Skin epidermis (tissue), 12 donors: ENCODE data around the gene MAST2.
A peak's percentile ranks its signal among the peaks of the same experiment; 100 is the strongest.
"Not testable (repeated sequence)": the region's sequence is repeated elsewhere in the genome, so short reads cannot be mapped to it uniquely, and the experiment has no call there.

Experiments used
- H3K27ac ChIP-seq, 21 experiments: fragments of 200-600 bp; sonication (generic) in 11 of 21; one replicate each; pipeline ENCODE4 v1.5.0; 2020; ENCODE audit warnings: mild to moderate bottlenecking in 3 of 21, inconsistent platforms in 2 of 21, moderate library complexity in 2 of 21
- H3K4me3 ChIP-seq, 7 experiments: fragments of 200-600 bp; sonication (generic) in 2 of 7; one replicate each; pipeline ENCODE4 v1.5.0; 2020; ENCODE audit warnings: inconsistent platforms in 2 of 7, mild to moderate bottlenecking in 2 of 7, moderate library complexity in 1 of 7

The MAST2 gene

DNA sequence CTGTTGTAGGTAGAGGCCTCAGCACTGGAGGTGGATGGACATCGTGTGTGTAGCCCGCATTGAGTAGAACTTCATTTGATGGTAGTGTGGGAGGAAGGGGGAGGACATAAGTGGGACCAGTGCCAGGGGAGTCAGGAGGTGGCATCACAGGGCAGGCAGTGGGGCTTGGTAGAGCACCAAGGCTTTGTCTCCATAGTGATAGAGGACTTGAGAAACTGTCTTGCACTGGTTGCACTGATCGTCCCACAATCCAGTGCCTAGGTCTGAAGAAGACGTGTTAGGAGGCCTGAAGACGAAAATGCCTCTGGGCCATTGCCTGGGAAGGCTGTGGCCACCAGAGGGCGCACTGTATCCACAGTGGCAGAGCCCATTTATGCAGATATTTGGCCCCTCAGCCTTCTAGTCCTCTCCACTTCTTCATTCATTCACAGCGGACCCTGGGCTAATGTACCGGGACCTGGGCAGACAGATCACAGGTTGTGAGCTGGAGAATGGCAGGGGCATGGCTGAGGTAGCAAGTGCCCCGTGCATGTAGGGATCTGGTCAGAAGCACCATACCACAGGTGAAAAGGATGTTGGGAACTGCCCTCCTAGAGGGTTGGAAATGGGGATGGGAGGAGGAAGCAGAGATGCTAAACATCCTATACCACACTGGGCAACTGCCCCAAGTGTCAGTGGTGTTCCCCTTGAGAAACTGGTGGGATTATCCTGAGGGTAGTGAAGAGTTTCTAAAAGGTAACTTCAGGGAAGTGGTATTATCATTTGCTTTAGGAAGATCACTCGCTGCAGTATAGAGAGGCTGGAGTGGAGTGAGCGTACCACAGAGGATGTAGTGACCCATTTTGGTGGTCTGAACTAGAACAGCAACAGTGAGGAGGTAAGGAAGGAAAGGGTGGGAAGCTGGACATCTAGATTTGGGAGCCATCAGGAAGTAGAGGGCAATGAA, 233.8 kb downstream of the MAST2 start:
- no peak overlapping the region for H3K27ac ChIP-seq
- H3K4me3 ChIP-seq = no peak overlapping the region

DNA sequence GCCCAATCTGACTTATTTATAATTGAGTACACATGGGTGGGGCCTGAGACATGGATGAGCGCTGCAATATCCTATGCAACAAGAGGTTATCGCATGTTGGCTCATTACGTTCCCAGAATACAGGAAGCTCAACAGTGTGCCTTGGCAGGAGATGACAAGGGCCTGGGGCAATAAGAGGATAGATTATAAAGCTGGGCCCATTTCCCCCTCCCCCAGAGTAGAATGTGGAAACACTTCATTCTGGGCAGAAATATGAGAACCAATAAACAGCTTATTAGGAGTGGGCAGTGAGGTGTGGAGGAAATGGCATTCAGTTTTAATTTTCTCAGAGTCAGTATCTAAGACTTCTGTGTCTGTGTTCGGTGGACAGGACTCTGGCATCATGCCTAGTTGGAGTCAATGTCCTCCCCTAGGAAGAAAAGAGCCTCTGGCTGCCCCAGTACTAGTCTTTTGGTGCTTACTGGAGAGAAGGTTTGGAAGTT, 236.2 kb downstream of the MAST2 start:
- no peak overlapping the region for H3K4me3 ChIP-seq
- no peak overlapping the region for H3K27ac ChIP-seq

DNA sequence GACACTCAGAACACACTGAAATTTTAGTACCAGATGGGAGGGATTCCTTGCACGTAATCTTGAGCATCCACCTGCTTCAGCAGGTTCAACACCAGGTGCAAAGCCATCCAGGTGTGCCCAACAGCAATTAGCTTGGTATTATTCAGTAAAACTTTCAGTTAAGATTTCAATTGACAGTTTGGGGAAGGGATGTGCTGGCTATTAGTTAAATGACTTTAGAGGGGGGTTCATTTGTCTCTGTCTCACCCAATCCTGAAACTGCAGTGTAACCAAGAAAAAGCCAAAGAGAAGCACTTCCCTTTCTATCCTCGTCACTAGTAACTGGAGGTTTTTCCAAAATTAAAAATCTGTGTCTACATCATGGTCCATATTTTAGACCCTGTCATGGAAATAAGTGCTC, 238.1 kb downstream of the MAST2 start:
- H3K27ac ChIP-seq = no peak overlapping the region
- H3K4me3 ChIP-seq = no peak overlapping the region

GRCh38 chr1:46041974-46042373, 238.6 kb downstream of the MAST2 start:
- Histone ChIP-seq H3K4me3 (no peak overlapping the region), H3K27ac (no peak overlapping the region)

DNA sequence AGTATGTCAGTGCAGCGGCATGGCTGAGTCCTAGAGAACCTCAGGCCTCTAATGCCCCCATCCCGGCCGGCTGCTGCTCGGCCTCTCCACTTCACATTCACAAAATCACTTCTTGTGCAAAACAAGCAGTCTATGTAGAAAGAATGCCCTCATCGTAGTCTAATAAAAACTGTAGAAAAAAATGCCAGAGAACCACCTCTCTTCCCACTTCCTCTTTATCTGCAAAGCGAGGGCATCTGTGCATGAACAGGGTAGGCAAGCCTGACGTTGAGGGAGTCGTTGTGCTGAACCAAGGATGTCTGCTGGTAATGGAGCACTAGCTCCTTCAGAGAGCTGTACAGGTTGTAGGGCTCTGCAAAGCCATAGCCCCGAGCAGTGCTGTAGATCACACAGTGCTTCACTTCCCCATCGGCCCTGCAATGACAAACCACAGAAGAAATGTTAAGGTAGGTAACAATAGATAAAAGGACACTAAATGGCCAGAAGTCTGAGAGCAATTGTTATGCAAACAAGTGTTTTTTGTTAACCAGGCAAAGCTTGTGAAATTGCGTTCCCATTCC, 240.1 kb downstream of the MAST2 start:
- H3K4me3 ChIP-seq = no peak overlapping the region
- H3K27ac ChIP-seq = no peak overlapping the region

- H3K4me3 ChIP-seq = no peak overlapping the region
- no peak overlapping the region for H3K27ac ChIP-seq
These were observed 240.7 kb downstream of the MAST2 start for GRCh38 chr1:46044116-46044515.

DNA sequence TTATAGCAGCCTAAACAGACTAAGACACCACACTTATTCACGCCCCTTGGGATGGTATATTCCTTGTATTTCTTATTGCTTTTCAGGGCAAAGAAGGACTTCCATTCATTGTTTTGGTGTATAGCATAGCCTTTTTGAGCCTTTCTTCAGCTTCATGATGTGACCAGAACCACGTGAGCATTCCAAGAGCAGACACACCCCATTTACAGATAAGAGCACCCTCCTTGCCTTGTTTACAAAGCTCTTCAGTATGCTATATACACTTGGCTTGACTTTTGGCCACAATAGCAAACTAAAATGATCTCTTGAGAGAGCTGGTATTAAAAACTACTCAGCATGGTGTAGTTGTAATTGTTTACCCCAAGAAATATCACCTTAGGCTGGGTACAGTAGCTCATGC, 250.3 kb downstream of the MAST2 start:
- Histone ChIP-seq H3K27ac (no peak overlapping the region), H3K4me3 (no peak overlapping the region)

- Histone ChIP-seq H3K27ac (no peak overlapping the region), H3K4me3 (no peak overlapping the region)
These were observed 252.9 kb downstream of the MAST2 start for GRCh38 chr1:46056325-46056724.

DNA sequence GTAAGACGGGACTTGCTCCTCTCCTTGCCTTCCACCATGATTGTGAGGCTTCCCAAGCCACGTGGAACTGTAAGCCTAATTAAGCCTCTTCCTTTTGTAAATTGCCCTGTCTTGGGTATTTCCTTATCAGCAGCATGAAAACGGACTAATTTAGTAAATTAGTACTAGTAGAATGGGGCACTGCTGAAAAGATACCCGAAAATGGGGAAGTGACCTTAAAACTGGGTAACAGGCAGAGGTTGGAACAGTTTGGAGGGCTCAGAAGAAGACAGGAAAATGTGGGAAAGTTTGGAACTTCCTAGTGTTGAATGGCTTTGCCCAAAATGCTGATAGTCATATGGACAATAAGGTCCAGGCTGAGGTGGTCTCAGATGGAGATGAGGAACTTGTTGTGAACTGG, 253.8 kb downstream of the MAST2 start:
- H3K4me3 ChIP-seq, H3K27ac ChIP-seq: not testable (repeated sequence)

- no peak overlapping the region for H3K27ac ChIP-seq
These were observed 254.4 kb downstream of the MAST2 start for GRCh38 chr1:46057781-46058180.

GRCh38 chr1:46058936-46059335, 255.5 kb downstream of the MAST2 start:
- no peak overlapping the region for H3K4me3 ChIP-seq
- no peak overlapping the region for H3K27ac ChIP-seq

More at GRCh38 chr1:46057781-46058180, 254.4 kb downstream of the MAST2 start:
- no peak overlapping the region for H3K4me3 ChIP-seq

- H3K27ac ChIP-seq = no peak overlapping the region
- H3K4me3 ChIP-seq = no peak overlapping the region
These were observed 257.7 kb downstream of the MAST2 start for GRCh38 chr1:46061146-46061545.

DNA sequence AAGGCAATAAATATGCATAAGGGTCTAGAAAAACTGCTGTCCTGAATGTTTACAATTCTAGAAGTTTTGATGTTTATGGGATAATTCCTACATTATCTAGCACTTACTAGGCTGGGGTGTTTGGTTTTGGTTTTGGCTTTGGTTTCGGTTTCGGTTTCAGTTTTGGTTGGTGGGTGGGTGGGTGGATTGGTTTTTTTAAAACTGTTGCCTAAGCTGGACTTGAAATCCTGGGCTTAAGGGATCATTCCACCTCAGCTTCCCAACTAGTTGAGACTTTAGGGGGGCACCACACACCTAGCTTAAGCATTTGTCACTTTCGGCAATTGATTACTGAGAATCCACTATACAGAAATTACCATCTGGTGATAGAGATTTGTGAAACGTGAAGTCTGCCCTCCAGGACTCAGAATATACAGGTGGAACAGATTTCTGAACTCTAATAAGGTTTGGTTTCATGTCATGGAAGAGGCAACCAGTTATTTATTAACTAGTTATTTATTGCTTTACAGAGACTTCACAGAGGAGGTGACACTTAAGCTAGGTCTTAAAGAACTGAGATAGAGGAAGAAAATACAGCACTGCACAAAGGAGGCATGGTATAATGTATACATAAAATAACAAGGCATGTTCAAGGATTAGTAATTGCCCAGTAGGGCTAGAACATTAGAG, 259.4 kb downstream of the MAST2 start:
- no peak overlapping the region for H3K4me3 ChIP-seq
- no peak overlapping the region for H3K27ac ChIP-seq

DNA sequence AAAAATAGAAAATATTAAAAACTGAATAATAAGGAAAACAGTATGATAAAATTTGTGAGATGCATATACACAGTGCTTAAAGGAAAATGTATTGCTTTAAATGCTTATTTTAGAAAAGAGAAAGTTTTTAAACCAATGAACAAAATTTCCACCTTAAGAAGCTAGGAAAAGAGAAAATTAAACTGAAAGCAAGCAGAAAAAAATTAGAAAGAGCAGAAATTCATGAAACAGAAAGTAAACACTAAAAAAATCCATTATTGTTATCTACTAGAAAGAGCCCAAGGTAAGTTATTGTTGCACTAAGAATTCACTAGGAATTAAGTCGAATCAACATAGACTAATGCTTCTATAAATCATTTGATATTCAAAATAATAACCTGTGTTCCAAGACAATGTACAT, 261.3 kb downstream of the MAST2 start:
- no peak overlapping the region for H3K4me3 ChIP-seq
- no peak overlapping the region for H3K27ac ChIP-seq

DNA sequence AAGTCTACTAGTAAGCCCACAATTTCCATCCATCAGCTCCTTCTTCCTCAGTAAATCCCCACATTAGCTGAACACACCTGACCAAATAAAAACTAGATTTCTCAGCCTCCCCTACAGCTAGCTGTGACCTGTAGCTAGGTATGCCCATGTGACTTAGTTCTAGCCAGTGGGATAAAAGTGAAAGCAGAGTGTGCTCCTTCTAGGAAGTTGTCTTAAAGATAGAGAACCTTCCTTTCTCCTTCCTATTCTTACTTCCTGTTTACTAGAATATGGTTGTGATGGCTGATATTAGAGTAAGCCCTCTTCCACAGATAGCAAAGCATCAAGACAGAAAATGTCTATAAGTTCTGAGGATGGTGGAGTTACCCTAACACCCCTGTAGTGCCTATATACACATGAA, 262.0 kb downstream of the MAST2 start:
- peak overlapping the region in 2 of 21 experiments; percentile 4 to 7 for H3K27ac ChIP-seq

GRCh38 chr1:46067652-46068051, 264.2 kb downstream of the MAST2 start:
- H3K27ac ChIP-seq = no peak overlapping the region
- no peak overlapping the region for H3K4me3 ChIP-seq

More for the DNA sequence above, 262.0 kb downstream of the MAST2 start:
- no peak overlapping the region for H3K4me3 ChIP-seq

DNA sequence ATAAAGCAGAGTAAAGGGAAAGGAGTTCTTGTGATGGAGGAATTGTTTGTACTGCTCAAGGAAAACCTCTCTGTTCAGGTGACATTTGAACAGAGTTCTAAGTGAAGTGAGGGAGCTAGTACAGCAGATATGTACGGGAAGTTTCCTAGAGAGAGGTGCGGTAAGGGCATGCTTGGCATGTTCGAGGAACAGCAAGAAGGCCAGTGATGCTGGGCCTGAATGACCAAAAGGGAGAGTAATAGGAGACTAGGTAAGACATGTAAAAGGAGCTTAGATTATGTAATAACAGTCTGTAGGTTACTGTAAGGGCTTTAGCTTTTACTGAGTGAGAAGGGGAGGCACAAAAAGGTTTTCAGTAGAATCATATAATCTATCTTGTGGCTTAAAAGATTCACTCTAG, 265.1 kb downstream of the MAST2 start:
- Histone ChIP-seq H3K4me3 (no peak overlapping the region), H3K27ac (no peak overlapping the region)

DNA sequence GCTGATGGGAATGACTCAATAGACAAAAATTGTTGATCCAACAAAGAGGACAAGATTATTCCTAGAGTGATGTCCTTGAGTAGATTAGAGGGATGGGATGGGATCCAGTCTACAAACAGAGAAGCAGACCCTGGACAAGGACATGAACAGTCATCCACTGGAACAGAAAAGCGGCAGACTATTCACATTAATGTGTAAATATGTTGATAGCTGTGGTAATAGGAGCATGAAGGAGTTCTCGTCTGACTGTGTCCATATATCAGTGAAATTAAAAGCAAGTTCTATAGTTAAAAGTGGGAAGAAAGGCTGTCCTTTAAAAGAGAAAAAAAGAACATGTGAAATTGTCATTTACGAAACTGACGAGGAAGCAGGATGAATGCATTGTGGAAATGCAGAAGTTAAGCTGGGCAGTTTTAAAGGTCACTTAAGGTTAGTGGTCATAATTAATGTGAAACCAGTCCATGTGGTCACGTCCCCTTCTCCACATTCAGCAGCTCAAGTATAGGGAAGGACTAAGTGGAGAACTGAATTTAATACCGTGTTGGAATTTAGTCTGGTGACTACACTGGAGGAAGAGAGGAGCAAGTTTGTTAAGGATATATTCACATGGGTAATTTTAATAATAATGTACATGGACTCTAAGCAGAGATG, 266.9 kb downstream of the MAST2 start:
- H3K27ac ChIP-seq = no peak overlapping the region
- H3K4me3 ChIP-seq = no peak overlapping the region

GRCh38 chr1:46072975-46073374, 269.6 kb downstream of the MAST2 start:
- Histone ChIP-seq H3K4me3 (no peak overlapping the region), H3K27ac (no peak overlapping the region)

DNA sequence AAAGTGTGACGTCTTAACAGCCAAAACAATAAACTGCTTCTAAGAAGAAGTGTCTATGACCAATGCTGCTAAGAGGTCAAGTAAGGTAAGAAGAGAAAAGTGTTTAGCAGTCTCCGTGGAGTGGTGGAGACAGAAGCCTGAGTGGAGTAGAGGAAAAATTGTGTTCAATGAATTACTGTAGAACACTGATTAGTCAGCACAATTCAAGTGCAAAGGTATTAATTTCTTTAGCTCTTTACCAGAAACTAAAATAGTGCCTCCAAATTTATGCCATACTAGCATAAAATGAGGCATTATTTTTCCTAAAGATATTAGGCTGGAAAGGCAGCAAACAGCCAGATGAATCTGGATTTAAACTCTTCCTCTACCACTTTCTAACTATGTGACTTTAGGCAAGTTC, 272.9 kb downstream of the MAST2 start:
- Histone ChIP-seq H3K27ac (no peak overlapping the region), H3K4me3 (no peak overlapping the region)
